HepG2 (cell line): Measurements from ENCODE around the gene DNTTIP2. TPM values are rescaled to one million over a fixed set of nuclear protein-coding genes. Genes with fewer than 3 reads are reported as not detected.

Experiments used
- ARID3A ChIP-seq: IDR thresholded peaks from 2 replicates; pipeline ENCODE4 v1.6.1; 2012; ENCODE audit warnings: low read depth, low read length, improper control_type of control experiment
- ARID4A ChIP-seq: sonication (generic); formaldehyde crosslinking; IDR thresholded peaks from 2 replicates; pipeline ENCODE4 v1.5.0; 2020; ENCODE audit warnings: mild to moderate bottlenecking, missing genetic modification reagents, borderline replicate concordance
- CHD2 ChIP-seq: IDR thresholded peaks from 2 replicates; pipeline ENCODE4 v1.6.1; 2011; ENCODE audit warnings: low read depth, low read length, improper control_type of control experiment
- ELF1 ChIP-seq: sonication (generic); formaldehyde crosslinking; IDR thresholded peaks from 2 replicates; pipeline ENCODE4 v1.4.0; 2020; ENCODE audit warnings: missing genetic modification reagents
- GLI4 ChIP-seq: sonication (generic); formaldehyde crosslinking; IDR thresholded peaks from 2 replicates; pipeline ENCODE4 v1.5.1; 2020; ENCODE audit warnings: missing genetic modification reagents, mild to moderate bottlenecking, moderate library complexity, borderline replicate concordance
- KLF11 ChIP-seq: IDR thresholded peaks from 2 replicates; pipeline ENCODE4 v1.6.1; 2016; ENCODE audit warnings: missing compliant biosample characterization
- NFE2L1 ChIP-seq: sonication (generic); formaldehyde crosslinking; IDR thresholded peaks from 2 replicates; pipeline ENCODE4 v1.4.0; 2020; ENCODE audit warnings: missing genetic modification reagents, mild to moderate bottlenecking, borderline replicate concordance
- RFX3 ChIP-seq: IDR thresholded peaks from 2 replicates; pipeline ENCODE4 v1.6.1; 2016; ENCODE audit warnings: missing biosample characterization, missing genetic modification reagents
- THAP8 ChIP-seq: sonication (generic); formaldehyde crosslinking; IDR thresholded peaks from 2 replicates; pipeline ENCODE4 v1.5.1; 2020; ENCODE audit warnings: missing genetic modification reagents, mild to moderate bottlenecking, borderline replicate concordance
- ZBTB43 ChIP-seq: sonication (generic); formaldehyde crosslinking; conservative IDR thresholded peaks from 2 replicates; pipeline ENCODE4 v1.4.0; 2020; ENCODE audit warnings: missing genetic modification reagents
- ZFP90 ChIP-seq: sonication (generic); formaldehyde crosslinking; IDR thresholded peaks from 2 replicates; pipeline ENCODE4 v1.8.0; 2022; ENCODE audit warnings: missing genetic modification reagents, mild to moderate bottlenecking, inconsistent platforms, borderline replicate concordance
- ZFY ChIP-seq: sonication (generic); formaldehyde crosslinking; IDR thresholded peaks from 2 replicates; pipeline ENCODE4 v1.4.0; 2020; ENCODE audit warnings: missing genetic modification reagents
- ZNF138 ChIP-seq: sonication (generic); formaldehyde crosslinking; IDR thresholded peaks from 2 replicates; pipeline ENCODE4 v1.5.0; 2020; ENCODE audit warnings: mild to moderate bottlenecking, low read depth, missing genetic modification reagents
- ZNF276 ChIP-seq: sonication (generic); formaldehyde crosslinking; IDR thresholded peaks from 2 replicates; pipeline ENCODE4 v1.4.0; 2020; ENCODE audit warnings: mild to moderate bottlenecking, low read depth, missing genetic modification reagents
- ZNF704 ChIP-seq: sonication (generic); formaldehyde crosslinking; IDR thresholded peaks from 2 replicates; pipeline ENCODE4 v1.8.1; 2023; ENCODE audit warnings: mild to moderate bottlenecking, inconsistent platforms, moderate library complexity, missing genetic modification reagents, borderline replicate concordance
- ZNF740 ChIP-seq: sonication (generic); formaldehyde crosslinking; IDR thresholded peaks from 2 replicates; pipeline ENCODE4 v1.4.0; 2020; ENCODE audit warnings: missing genetic modification reagents
- ZSCAN30 ChIP-seq: sonication (generic); formaldehyde crosslinking; IDR thresholded peaks from 2 replicates; pipeline ENCODE4 v1.5.0; 2020; ENCODE audit warnings: mild to moderate bottlenecking, missing genetic modification reagents
- polyA plus RNA-seq, 8 experiments: library from polyadenylated mRNA; depleted of rRNA in 3 of 8; stranded (reverse) in 7 of 8; unstranded in 1 of 8; fragments of >200 nt; fragmentation: Illumina TruSeq in 4 of 8; extraction: Trizol in 4 of 8; gene quantifications; 2 replicates each; pipeline versions ENCODE4 v1.2.1 to v1.2.3, GENCODE V29; 2011 to 2016; ENCODE audit warnings: low read depth in 4 of 8, missing spikeins in 1 of 8, mixed read lengths in 1 of 8; ENCODE audit not compliant: insufficient read depth in 1 of 8
- total RNA-seq, 5 experiments: library from RNA; depleted of rRNA; stranded (reverse); fragments of >200 nt; fragmentation: Illumina TruSeq; extraction: Trizol; gene quantifications; 2 replicates each; pipeline ENCODE4 v1.2.3, GENCODE V29; 2016; ENCODE audit warnings: low read depth in 1 of 5

Gene DNTTIP2
- total and polyA plus RNA-seq, 2 of the 13 experiments (the other 11 are each of a cell fraction or from before 2014, with no cell fraction given) = 11.4 to 63.3 TPM

GRCh38 chr1:93827633-93828366 lies 51.2 kb downstream of the DNTTIP2 start (continued):
- TF ChIP-seq THAP8 = no peak
- TF ChIP-seq ARID3A = peak; percentile 96
- TF ChIP-seq RFX3 (CRISPR knock-in tag) = no peak
- peak; percentile 72; the same call in 1 of the 2 replicates for TF ChIP-seq ZFP90 (CRISPR knock-in tag)
- no peak for TF ChIP-seq ZSCAN30
- TF ChIP-seq CHD2 = no peak
- TF ChIP-seq ELF1 = no peak
- TF ChIP-seq ZNF704 (CRISPR knock-in tag) = no peak
- TF ChIP-seq NFE2L1 (CRISPR knock-in tag) = no peak
- no peak for TF ChIP-seq ZNF276 (CRISPR knock-in tag)
- no peak for TF ChIP-seq GLI4 (CRISPR knock-in tag)
- TF ChIP-seq ZNF740 (CRISPR knock-in tag) = no peak
- 0 out of 2 replicates have a peak, but pooled peaks have one; percentile 21 for TF ChIP-seq ZFY (CRISPR knock-in tag)
- TF ChIP-seq ZBTB43 = no peak
- TF ChIP-seq ZNF138 (CRISPR knock-in tag) = no peak
- TF ChIP-seq KLF11 (CRISPR knock-in tag) = no peak
- peak; percentile 45; the same call in 1 of the 2 replicates for TF ChIP-seq ARID4A (CRISPR knock-in tag)
